Measurements from ENCODE around the gene TNPO1.
"Not testable (repeated sequence)": the region's sequence is repeated elsewhere in the genome, so short reads cannot be mapped to it uniquely, and the experiment has no call there.

The TNPO1 gene

DNA sequence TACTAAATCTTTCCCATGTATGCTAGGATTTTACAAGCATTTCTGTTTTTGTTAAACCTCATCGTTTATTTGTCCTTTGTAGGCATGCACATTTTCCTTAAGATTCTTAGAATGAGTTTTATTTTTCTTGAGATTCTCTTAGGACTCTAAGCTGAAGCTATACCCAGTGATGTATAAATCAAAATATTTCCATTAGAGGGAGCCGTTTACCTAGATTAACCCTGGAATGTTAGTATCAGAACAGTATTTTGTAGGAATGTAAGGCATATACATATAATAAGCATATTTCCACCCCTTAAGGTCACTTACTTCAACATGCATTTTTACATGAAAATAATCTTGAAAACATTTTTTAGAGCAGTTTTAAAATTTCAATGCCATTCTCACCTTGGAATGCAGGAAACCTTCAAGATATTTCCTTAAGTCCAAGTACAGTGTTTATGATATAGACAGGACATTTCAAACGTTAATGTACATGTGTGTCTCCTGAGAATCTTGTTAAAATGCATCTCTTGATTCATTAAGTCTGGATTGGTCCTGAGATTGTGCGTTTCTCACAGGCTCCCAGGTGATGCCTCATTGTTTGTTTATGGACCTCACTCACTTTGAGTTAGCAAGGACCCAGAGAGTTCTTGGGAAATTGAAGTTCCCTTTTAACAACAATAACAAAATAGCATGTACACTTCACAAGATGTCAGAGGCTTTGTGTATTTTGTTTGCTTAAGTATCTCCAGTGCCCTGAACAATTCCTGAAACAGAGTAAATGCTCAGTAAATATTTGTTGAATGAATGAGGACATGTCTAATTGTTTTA is 104.4 kb downstream of the TNPO1 start:
- intact Hi-C loops (cut with DNase I): no loop called here
- no peak for DNase-seq

DNA sequence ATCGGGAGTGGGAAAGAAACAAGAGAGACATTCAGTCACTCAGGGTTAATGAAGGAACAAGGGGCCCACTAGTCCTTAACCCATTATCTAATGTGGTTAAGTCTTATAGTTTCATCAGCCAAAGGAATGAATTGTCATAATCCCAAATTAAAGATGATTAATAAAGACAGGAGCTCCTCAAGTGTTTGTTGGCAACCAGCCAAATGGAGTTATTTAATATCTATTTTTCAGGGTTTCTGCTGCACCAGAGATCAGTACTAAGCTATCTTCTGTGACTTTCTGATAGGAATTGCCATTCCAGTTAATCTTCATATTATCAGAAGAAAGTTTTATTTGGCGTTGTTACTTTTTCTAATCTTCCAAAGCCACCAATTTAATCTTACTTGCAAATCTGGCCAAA is 105.4 kb downstream of the TNPO1 start:
- no peak for DNase-seq
- intact Hi-C loops (cut with DNase I): no loop called here

DNA sequence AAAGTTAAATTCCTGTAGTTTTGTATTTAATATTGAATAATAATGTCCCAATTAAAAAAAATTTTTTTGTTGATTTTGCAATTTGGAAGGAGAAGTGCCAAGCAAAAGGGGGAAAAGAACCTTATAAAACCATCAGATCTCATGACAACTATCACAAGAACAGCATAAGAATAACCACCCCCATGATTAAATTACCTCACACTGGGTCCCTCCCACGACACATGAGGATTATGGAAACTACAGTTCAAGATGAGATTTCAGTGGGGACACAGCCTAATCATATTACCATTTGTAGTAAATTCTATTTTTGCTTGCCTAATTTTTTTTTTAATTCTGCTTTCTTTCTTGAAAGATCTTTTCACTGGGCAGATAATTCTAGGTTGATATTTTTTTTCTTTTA is 106.0 kb downstream of the TNPO1 start:
- intact Hi-C loops (cut with DNase I): no loop called here
- no peak for DNase-seq

DNA sequence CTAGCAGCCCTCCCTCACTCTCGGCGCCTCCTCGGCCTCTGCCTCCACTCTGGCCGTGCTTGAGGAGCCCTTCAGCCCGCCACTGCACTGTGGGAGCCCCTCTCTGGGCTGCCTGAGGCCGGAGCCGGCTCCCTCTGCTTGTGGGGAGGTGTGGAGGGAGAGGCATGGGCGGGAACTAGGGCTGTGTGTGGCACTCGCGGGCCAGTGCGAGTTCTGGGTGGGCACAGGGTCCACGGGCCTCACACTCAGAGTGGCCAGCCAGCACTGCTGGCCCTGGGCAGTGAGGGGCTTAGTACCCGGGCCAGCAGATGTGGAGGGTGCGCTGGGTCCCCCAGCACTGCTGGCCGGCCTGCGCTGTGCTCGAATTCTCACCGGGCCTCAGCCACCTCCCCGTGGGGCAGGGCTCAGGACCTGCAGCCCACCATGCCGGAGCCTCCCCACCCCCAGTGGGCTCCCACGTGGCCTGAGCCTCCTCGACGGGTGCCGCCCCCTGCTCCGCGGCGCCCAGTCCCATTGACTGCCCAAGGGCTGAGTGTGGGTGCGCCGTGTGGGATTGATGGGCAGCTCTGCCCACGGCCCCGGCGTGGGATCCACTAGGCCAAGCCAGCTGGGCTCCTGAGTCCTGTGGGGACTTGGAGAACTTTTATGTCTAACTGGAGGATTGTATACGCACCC is 109.0 kb downstream of the TNPO1 start:
- peak in 1 of 10 donors; percentile 80 for DNase-seq
- intact Hi-C loops (cut with DNase I): no loop called here

DNA sequence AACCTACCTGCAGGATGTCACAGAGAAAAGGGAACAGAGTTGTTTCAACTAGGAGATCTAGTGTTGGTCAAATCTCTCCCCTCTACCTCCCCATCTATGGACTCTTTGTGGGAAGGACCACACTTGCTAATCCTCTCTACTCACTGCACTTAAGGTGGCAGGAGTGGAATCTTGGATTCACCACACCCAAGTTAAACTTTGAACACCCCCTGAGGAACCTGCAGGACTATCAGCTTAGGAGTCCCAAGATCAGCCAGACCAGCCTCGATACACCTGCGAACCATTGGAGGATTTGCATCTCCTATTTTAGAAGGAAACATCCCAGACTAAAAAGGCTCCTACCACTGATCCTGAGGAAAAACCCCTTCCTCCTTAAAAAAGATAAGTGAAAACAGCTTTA is 116.2 kb downstream of the TNPO1 start:
- intact Hi-C loops (cut with DNase I); DNase-seq: not testable (repeated sequence)

DNA sequence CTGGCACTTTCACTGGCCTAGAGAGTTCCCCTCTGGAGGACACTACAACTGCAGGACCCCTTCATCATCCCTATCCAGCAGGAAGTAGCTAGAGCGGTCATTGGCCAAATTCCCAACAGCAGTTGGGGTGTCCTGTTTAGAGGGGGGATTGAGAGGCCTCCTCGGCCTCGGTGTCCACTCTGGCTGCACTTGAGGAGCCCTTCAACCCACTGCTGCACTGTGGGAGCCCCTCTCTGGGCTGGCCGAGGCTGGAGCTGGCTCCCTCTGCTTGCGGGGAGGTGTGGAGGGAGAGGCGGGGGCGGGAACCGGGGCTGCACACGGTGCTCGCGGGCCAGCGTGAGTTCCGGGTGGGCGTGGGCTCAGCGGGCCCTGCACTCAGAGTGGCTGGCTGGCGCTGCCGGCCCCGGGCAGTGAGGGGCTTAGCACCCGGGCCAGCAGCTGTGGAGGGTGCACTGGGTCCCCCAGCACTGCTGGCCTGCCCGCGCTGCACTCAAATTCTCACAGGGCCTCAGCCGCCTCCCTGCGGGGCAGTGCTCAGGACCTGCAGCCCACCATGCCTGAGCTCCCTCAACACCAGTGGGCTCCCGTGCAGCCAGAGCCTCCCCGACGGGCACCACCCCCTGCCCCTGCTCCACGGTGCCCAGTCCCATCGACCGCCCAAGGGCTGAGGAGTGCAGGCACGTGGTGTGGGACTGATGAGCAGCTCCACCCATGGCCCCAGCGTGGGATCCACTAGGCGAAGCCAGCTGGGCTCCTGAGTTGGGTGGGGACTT is 118.7 kb downstream of the TNPO1 start:
- DNase-seq; intact Hi-C loops (cut with DNase I): not testable (repeated sequence)

DNA sequence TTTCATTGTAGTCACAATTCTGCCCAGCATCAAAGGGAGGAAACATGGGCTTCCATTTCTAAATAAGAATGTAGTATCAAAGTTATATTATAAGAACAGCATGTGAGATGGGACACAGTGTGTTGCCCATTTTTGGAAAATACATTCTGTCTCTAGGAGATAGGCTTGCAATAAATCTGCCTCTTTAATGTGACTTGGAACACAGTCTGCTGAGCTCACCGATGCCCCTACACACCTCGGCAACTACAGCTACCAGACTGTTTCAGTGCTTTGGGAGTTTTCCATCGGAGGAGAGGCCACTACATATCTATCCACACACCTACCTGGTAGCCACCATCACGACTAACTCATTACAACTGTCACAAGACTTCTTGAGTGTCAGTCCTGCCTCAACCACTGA is 120.4 kb downstream of the TNPO1 start:
- intact Hi-C loops (cut with DNase I): no loop called here

DNA sequence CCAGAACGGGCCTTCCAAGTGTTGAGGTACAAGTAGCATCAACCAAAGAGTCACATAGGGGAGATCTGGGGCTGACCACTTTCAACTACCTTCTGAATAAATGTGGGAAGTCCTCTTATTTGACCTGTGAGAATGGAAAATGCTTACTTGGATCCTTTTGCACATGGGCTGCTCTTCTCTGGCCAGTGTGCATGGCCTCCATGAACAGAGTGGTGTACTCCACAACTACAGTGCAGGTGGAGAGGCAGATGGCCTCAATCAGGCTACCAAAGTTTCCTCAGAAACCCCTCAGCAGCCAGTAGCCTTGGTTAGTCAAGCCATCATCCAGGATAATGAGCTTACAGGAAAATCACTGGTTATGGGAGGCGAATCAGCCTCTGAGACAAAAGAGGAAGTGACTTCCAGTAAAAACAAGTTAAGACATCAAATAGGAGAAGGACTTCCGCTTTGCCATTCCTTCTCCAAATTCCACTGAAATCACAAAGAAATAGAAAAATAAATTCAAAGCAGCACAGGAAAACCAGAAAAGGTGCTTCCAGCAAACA is 121.1 kb downstream of the TNPO1 start:
- intact Hi-C loops (cut with DNase I): no loop called here
- DNase-seq: no peak

More for the DNA sequence above, 120.4 kb downstream of the TNPO1 start:
- peak in 1 of 10 donors; percentile 25 for DNase-seq

DNA sequence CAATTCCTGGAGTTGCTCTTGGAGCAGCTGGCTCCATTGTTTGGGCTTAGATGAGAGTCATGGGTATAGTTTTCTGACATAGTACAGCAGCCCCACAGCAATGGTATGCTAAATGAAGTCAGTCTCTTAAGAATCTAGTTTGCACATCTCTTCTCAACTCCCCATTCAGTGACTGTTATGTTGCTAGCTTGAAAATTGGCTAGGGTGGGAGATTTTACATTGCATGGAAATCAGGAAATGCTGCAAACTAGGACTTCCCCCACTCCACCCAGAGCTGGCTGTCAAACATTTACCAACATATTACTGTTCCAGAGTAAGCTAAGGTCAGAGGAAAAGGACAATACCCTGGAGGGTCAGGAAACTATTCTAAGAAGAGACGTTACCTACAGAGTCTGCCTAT is 121.7 kb downstream of the TNPO1 start:
- no peak for DNase-seq
- intact Hi-C loops (cut with DNase I): no loop called here

DNA sequence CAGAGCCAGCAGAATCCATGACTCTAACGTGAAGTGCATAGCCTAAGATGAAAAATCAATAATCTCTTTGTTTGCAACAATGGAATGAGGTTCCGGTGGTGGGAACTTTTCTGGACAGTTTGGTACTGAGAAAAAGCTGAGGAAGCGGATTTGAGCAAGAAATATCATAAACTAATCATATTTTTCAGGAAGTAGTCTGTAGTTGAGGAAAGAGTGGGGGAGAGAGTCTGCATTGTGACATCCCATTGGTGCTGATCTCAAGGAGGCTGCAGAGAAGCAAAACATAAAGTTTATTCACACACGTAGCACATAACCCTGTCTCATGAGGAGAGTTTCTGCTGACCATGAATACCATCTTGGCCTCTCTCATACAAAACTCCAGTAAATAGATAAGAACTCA is 123.6 kb downstream of the TNPO1 start:
- no peak for DNase-seq
- intact Hi-C loops (cut with DNase I): no loop called here

DNA sequence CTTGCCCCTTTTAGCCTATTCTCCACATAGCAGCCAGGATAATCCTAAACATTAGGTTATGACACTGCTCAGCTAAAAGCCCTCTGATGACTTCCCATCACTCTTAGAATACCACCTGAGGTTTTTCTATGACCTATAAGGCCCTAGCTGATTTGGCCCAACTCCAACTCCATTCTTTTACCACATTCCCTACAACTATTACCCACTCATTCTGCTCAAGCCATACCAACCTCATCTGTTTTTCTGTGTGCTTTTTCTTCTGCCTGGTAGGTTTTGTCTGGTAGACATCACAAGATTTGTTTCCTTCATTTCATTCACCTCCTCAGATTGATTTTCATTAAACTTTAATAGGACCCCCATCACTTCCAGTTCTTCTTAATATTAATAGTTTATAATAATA is 126.8 kb downstream of the TNPO1 start:
- intact Hi-C loops (cut with DNase I): no loop called here
- no peak for DNase-seq

DNA sequence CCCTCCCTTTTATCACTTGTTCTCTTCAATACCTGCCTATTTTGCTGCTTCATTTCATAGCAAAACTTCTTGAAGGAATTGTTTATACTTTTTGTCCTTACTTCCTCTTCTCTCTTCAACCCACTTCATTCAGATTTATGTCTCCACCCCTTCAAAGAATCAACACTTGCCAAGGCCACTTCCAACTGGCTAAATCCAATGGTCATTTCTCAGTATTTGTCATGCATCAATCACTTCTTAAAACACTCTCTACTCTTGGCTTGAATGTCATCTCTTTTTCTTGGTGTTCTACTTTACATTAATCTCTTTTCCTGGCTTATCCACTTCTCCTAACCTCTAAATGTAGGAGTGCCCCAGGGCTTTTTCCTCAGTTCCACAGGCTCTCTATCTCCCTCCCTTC is 131.0 kb downstream of the TNPO1 start:
- intact Hi-C loops (cut with DNase I): no loop called here
- no peak for DNase-seq

DNA sequence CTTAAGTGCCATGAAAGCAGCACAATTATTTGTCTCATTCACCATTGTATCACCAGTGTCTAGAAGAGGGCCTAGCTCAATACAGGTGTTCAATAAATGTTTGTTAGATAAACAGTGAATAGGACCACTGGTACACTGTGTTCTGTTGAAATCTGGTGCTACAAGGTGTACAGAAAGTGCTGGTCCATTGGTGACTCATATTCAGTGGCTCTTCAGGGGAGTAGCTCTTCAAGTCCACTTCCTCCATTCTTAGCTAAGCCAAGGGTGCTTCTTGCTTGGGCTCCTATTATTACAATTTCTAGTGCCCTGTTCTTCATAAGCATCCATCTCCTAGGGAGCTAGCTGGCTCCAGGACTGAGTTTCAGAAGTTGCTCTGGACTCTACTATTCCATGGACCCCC is 133.0 kb downstream of the TNPO1 start:
- intact Hi-C loops (cut with DNase I): no loop called here
- no peak for DNase-seq

DNA sequence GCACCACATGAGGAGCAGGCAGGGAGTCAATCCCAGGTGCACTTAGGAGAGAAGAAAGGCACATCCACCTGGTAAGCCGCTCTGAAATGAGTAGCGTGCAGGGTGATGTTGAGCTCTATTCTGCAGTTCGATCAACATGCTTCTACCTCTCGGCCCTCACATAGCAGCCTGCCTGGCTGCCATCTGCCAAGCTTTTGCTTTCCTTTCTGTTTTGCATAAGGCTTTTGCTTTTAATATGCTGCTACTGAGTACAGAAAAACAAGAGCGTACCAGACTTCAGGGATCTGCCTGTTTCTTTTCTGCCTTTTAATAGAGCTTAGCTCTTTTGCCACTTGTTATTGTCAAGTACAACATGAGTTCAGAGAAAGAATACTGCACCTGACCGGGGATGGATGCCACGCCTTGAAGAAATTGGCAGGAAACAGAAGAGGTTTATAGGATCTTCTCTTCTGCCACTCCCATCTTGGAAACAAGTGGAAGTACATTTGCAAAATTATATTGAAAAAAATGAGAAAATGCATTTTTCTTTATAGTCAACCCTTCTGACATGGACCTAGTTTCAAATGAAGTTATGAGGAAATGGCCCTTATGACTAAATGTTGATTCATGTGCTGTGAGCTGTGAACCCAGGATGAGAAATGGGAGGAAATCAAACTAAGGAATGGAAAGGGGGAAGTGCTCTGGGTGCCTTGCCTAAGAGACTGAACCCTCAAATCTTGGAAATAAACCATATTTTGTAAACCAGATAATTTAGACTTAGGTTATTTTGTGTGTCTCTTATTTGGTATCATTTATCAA is 135.4 kb downstream of the TNPO1 start:
- intact Hi-C loops (cut with DNase I): loop anchor here (10.0 kb wide), 1 partner anchor 337 kb away; no protein-coding TSS in a partner anchor
- no peak for DNase-seq

DNA sequence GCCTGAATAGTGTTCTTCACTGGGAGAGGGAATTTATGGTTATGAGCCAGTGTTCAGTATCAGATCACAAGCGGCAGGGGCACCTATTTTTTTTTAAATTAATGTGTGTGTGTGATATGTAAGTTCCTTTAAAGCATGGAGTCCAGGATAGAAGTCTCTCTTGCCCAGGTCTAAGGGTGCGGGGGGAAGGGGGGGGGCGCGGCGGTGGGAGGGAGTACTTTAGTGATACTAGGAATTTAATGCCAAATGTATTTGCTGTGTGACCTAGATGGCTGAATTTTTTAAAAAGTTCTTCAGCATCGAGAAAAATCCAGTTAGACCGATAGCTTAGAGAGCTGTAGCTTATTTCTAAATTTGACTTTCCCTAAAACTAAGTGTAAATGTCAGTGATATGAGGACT is 137.9 kb downstream of the TNPO1 start:
- intact Hi-C loops (cut with DNase I): loop anchor here (2.0 to 10.0 kb wide), 3 partner anchors 106 to 340 kb away; partner anchors contain the start of gene TNPO1
- DNase-seq: no peak

DNA sequence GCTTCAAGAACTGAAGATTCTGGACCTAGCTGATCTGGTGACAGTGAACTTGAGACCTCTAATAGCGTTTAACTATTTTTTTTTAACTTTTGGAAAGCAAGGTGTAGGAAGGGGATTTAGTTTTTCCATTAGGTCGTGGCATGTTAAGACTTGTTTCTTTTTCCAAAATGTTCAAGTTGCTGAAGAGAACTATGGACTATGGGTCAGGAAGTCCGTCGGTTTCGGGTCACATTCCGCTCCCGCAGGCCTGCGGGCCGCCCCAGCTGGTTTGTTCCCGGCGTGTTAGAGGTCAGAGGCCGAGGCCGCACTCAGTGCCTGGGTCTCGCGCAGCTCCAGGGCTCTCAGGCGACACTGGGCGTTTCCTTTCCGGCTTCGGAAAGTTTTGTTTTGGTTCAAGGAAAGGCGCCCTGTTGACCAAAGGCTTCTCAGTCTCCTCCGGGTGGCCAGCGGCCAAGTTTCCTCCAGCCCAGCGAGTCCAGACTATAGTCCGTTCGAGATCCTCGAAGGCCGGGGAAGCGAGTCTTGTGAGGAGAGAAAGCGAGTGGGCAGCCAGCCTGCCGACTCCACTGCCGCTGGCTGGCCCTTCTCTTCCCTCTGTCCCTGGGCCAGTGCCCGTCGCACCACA is 138.8 kb downstream of the TNPO1 start:
- intact Hi-C loops (cut with DNase I): loop anchor here (2.0 to 10.0 kb wide), 4 partner anchors 106 to 340 kb away; partner anchors contain the start of gene TNPO1
- peak in 1 of 10 donors; percentile 33 for DNase-seq

DNA sequence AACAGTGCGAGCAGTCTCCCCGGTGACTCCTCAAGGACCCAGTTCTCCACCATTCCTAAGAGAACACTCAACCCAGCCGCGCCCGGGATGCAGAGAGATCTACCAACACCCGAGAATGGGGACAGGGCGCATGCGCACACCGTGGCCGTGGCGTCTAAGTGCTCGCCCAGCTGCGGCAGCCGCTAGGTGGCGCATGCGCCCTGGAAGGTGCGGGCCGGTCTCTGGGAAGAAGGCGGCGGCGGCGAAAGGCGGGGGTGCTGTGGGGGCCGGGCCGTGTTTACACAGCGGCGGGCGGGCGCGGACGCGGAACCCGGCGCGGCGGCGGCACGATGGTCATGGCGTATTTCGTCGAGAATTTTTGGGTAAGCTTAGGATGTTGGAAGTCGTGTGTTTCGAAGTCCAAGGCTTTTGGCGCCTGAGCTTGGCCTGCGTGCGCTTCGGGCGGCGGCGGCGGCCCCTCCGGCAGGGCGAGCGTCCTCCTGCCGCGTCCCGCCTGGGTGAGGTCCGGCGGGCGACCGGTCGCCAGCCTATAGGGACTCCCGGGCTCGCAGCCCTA is 139.4 kb downstream of the TNPO1 start, which contains the start of gene FCHO2:
Gene FCHO2, plus strand, starts transcription at position 274 of the 556 bp plus-strand sequence. Its CDS starts 56 bp downstream, at position 330.
- DNase-seq: peak; percentile 93 to 99 (median 96)
- intact Hi-C loops (cut with DNase I): loop anchor here (2.0 to 10.0 kb wide), 4 partner anchors 107 to 341 kb away; partner anchors contain the start of gene TNPO1

DNA sequence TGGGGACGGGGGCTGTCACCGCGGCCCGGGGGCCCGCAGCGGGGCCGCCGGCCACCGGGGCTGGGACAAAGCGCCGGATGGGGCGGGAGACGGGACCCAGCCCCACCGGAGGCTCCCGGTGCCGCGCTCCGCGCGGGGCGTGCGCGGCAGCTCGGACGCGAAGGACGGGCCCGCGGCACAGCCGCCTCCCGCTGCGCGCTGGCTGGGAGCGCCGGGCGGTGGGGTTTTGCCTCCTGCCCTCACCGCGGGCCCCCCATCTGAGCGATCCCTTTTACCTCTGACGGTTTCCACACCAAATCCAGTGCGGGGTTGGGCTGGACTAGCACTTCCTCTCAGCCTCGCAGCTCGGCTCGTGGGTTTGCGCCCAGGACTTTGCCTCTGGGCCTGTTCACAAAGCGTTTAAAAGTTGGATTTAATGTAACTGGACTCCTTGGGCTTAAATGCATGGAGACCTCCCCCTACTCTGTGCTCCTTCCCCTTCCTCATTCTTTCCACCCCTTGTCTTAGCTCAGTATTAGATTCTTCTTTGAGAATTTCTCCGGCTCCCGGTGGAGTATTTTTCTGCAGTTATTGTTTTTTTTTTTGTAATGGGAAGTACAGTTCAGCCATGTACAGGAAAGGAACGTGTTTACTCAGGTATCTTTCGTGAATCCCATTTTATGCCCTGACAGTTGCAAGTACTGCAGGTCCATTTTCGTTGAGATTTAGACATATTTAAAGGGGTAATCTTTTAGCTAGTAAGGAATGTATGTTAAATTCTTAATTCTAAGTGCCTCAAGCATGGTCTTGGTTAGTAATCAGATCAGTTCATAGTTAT is 140.1 kb downstream of the TNPO1 start:
- intact Hi-C loops (cut with DNase I): loop anchor here (5.0 to 10.0 kb wide), 2 partner anchors 261 to 342 kb away; no protein-coding TSS in a partner anchor
- DNase-seq: peak; percentile 18 to 91 (median 40)

Data from posterior cingulate gyrus (tissue), 11 donors.